ENCODE data around the gene LSAMP. TPM values are rescaled to one million over a fixed set of nuclear protein-coding genes. Genes with fewer than 3 reads are reported as not detected.

Gene LSAMP
- total and polyA plus RNA-seq, 9 of the 15 experiments (the other 6 are each of a cell fraction or from before 2014, with no cell fraction given): 0.09 to 0.11 TPM; not detected in 7

- no peak overlapping the region for H3K4me3 ChIP-seq
- no peak overlapping the region for H2AFZ ChIP-seq (ENCODE audit: low read depth, low read length)
- ChIA-PET POLR2A (no interaction called here), CTCF (ENCODE audit: low intra/inter-chr PET ratio) (no interaction called here)
- H3K36me3 ChIP-seq (ENCODE audit: control insufficient read depth, insufficient read depth, low read length): no peaks in the 10 kb centered on the region
- no peak overlapping the region for H3K27ac ChIP-seq (ENCODE audit: extremely low read depth, low read depth, low read length)
- no peaks in the 10 kb centered on the region for H4K20me1 ChIP-seq (replicated peaks; ENCODE audit: control insufficient read depth, insufficient read depth, low read length)
- H3K27me3 ChIP-seq (ENCODE audit: control insufficient read depth in 2 of 2, insufficient read depth in 2 of 2, low read length in 2 of 2): no peaks in the 10 kb centered on the region
- TF ChIP-seq ARID1B (IDR thresholded peaks at IDR 0.05): no peak
- no peak for TF ChIP-seq ARID2 (IDR thresholded peaks at IDR 0.05)
- TF ChIP-seq, protein P1, sequence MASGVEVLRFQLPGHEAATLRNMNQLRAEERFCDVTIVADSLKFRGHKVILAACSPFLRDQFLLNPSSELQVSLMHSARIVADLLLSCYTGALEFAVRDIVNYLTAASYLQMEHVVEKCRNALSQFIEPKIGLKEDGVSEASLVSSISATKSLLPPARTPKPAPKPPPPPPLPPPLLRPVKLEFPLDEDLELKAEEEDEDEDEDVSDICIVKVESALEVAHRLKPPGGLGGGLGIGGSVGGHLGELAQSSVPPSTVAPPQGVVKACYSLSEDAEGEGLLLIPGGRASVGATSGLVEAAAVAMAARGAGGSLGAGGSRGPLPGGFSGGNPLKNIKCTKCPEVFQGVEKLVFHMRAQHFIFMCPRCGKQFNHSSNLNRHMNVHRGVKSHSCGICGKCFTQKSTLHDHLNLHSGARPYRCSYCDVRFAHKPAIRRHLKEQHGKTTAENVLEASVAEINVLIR (CRISPR knock-in tag; IDR thresholded peaks at IDR 0.05): no peak
- no peak for TF ChIP-seq E2F8 (IDR thresholded peaks at IDR 0.05; ENCODE audit: low read depth, partially characterized antibody)
- no peak for TF ChIP-seq SMARCC2 (IDR thresholded peaks at IDR 0.05; ENCODE audit: low read depth)
- TF ChIP-seq ZNF444 (CRISPR knock-in tag; IDR thresholded peaks at IDR 0.05): no peak
- no peak for TF ChIP-seq IRF2 (CRISPR knock-in tag; IDR thresholded peaks at IDR 0.05)
- TF ChIP-seq MIER1 (IDR thresholded peaks at IDR 0.05; ENCODE audit: low read depth): no peak
- TF ChIP-seq IRF1 (CRISPR knock-in tag; IDR thresholded peaks at IDR 0.05; ENCODE audit: borderline replicate concordance): no peak
- no peak for TF ChIP-seq ETV1 (tag; conservative IDR thresholded peaks at IDR 0.05; ENCODE audit: low read depth)
- TF ChIP-seq SRSF7 (optimal IDR thresholded peaks at IDR 0.05; ENCODE audit: low read depth, low read length): no peak
- TF ChIP-seq MEIS2 (IDR thresholded peaks at IDR 0.05; ENCODE audit: partially characterized antibody): no peak
- no peak for TF ChIP-seq PRPF4 (IDR thresholded peaks at IDR 0.05; ENCODE audit: insufficient read depth, low read depth, low read length, poor library complexity, severe bottlenecking)
- TF ChIP-seq ZNF551 (CRISPR knock-in tag; IDR thresholded peaks at IDR 0.05): no peak
- no peak for TF ChIP-seq HDAC8 (tag; IDR thresholded peaks at IDR 0.05)
- intact Hi-C loops (cut with micrococcal nuclease) (no loop called here), in situ Hi-C loops (cut with MboI) (no loop called here)
- no peak for DNase-seq (ENCODE audit: extremely low read depth in 1 of 4, low spot score in 3 of 4)
- no peaks in the 10 kb centered on the region for H3K4me1 ChIP-seq (replicated peaks in 1 of 2; ENCODE audit: control insufficient read depth in 2 of 2, insufficient read depth in 2 of 2, low read length in 2 of 2)
- BruUV-seq (replicated peaks): no TSS peak
- FAIRE-seq: no peak
- 9% methylated on average over 1 of the region's 1 CpG for WGBS (ENCODE audit: insufficient coverage, low coverage, missing lambda C conversion rate)
- no peaks in the 10 kb centered on the region for H3K9me1 ChIP-seq (ENCODE audit: control insufficient read depth, insufficient read depth, low read length)
- H3K9me3 ChIP-seq (replicated peaks; ENCODE audit: control insufficient read depth, insufficient read depth, low read depth, low read length): no peaks in the 10 kb centered on the region
- H3K9ac ChIP-seq (ENCODE audit: insufficient read depth in 1 of 2, low read depth in 2 of 2, low read length in 2 of 2): no peak overlapping the region
- ATAC-seq: no peak
- no peaks in the 10 kb centered on the region for H3K79me2 ChIP-seq (ENCODE audit: control insufficient read depth, insufficient read depth, low read length)
- no peak overlapping the region for H3K4me2 ChIP-seq (ENCODE audit: insufficient read depth, low read length)
Observed at GRCh38 chr3:116267116-116267515, 178.2 kb downstream of the LSAMP start.
